Measurements from ENCODE around the gene TIMM17B. TPM values are rescaled to one million over a fixed set of nuclear protein-coding genes. Genes with fewer than 3 reads are reported as not detected.

Gene TIMM17B
- total RNA-seq: 10 to 100 TPM; 52.9 to 53.2 TPM

- H3K27ac Mint-ChIP-seq: peak within 1 kb of the TSS; percentile 97
- peaks cover 7% of the 10 kb centered on the region for H3K36me3 Mint-ChIP-seq
- peak; percentile 93 for DNase-seq
- H3K27me3 Mint-ChIP-seq: no peaks in the 10 kb centered on the region
- CTCF ChIA-PET: interaction anchor here (0.6 to 1.4 kb wide), 8 partner anchors 39 to 266 kb away, joined by 3 to 4 read pairs (median 3); no protein-coding TSS in a partner anchor
- no peaks in the 10 kb centered on the region for H3K9me3 Mint-ChIP-seq (ENCODE audit: low read depth)
- H3K4me3 Mint-ChIP-seq: peak within 1 kb of the TSS; percentile 80
- ATAC-seq: peak; percentile 90
- H3K4me1 Mint-ChIP-seq: peaks cover 22% of the 10 kb centered on the region
Observed at GRCh38 chrX:48897625-48898306, at the start of gene TIMM17B, which contains the start of gene PQBP1. TIMM17B (minus strand) TSS chrX:48897768; CDS start chrX:48897749, 19 bp downstream. PQBP1 (plus strand) TSS chrX:48897930; CDS start chrX:48898510, 580 bp downstream.

GRCh38 chrX:48945517-48946348 is 48.2 kb upstream of the TIMM17B start:
- Mint-ChIP-seq H3K4me3 (no peak overlapping the region), H3K27ac (peak overlapping the region; percentile 40), H3K4me1 (peaks cover 49% of the 10 kb centered on the region), H3K9me3 (ENCODE audit: low read depth) (no peaks in the 10 kb centered on the region), H3K27me3 (no peaks in the 10 kb centered on the region), H3K36me3 (peaks cover 25% of the 10 kb centered on the region)
- CTCF ChIA-PET: interaction anchor here (0.8 to 1.7 kb wide), 10 partner anchors 9 to 298 kb away, joined by 3 to 10 read pairs (median 4); partner anchors contain the start of genes PQBP1, SLC35A2 and TIMM17B
- DNase-seq (peak; percentile 66), ATAC-seq (peak; percentile 60)

- no peak for ATAC-seq
- CTCF ChIA-PET: interaction anchor here (0.6 to 1.2 kb wide), 3 partner anchors 23 to 294 kb away, joined by 3 to 4 read pairs (median 3); no protein-coding TSS in a partner anchor
- no peak for DNase-seq
- Mint-ChIP-seq H3K4me3 (no peak overlapping the region), H3K9me3 (ENCODE audit: low read depth) (no peaks in the 10 kb centered on the region), H3K27ac (peak overlapping the region; percentile 89), H3K36me3 (peaks cover 27% of the 10 kb centered on the region), H3K4me1 (peaks cover 68% of the 10 kb centered on the region), H3K27me3 (no peaks in the 10 kb centered on the region)
Observed at GRCh38 chrX:48942895-48943294, 45.3 kb upstream of the TIMM17B start.

- peaks cover 34% of the 10 kb centered on the region for H3K36me3 Mint-ChIP-seq
- peaks cover 80% of the 10 kb centered on the region for H3K4me1 Mint-ChIP-seq
- H3K4me3 Mint-ChIP-seq: peak overlapping the region; percentile 63
- DNase-seq (peak; percentile 75), ATAC-seq (no peak)
- H3K9me3 Mint-ChIP-seq (ENCODE audit: low read depth): no peaks in the 10 kb centered on the region
- CTCF ChIA-PET: interaction anchor here (1.2 to 2.9 kb wide), 6 partner anchors 8 to 203 kb away, joined by 3 to 10 read pairs (median 4); partner anchors contain the start of gene SLC35A2
- H3K27me3 Mint-ChIP-seq: no peaks in the 10 kb centered on the region
- peak overlapping the region; percentile 97 for H3K27ac Mint-ChIP-seq
Observed at GRCh38 chrX:48940404-48940955, 42.9 kb upstream of the TIMM17B start.

- Mint-ChIP-seq H3K27me3 (no peaks in the 10 kb centered on the region), H3K27ac (peak overlapping the region; percentile 97), H3K4me1 (peaks cover 88% of the 10 kb centered on the region), H3K4me3 (peak overlapping the region; percentile 63), H3K36me3 (peaks cover 42% of the 10 kb centered on the region), H3K9me3 (ENCODE audit: low read depth) (no peaks in the 10 kb centered on the region)
- DNase-seq (peak; percentile 58), ATAC-seq (peak; percentile 13)
- CTCF ChIA-PET: interaction anchor here (0.9 to 2.9 kb wide), 7 partner anchors 9 to 203 kb away, joined by 3 to 10 read pairs (median 4); partner anchors contain the start of genes PIM2 and SLC35A2
Observed at GRCh38 chrX:48939524-48940228, 42.1 kb upstream of the TIMM17B start.

GRCh38 chrX:48938721-48939425 is 41.3 kb upstream of the TIMM17B start:
- H3K27me3 Mint-ChIP-seq: no peaks in the 10 kb centered on the region
- CTCF ChIA-PET: interaction anchor here (0.6 to 2.9 kb wide), 7 partner anchors 14 to 1079 kb away, joined by 3 to 10 read pairs (median 3); partner anchors contain the start of genes PIM2 and SLC35A2
- no peaks in the 10 kb centered on the region for H3K9me3 Mint-ChIP-seq (ENCODE audit: low read depth)
- DNase-seq (peak; percentile 84), ATAC-seq (peak; percentile 20)
- peak overlapping the region; percentile 63 for H3K4me3 Mint-ChIP-seq
- peak overlapping the region; percentile 97 for H3K27ac Mint-ChIP-seq
- H3K36me3 Mint-ChIP-seq: peaks cover 49% of the 10 kb centered on the region
- H3K4me1 Mint-ChIP-seq: peaks cover 90% of the 10 kb centered on the region

- no peaks in the 10 kb centered on the region for H3K9me3 Mint-ChIP-seq (ENCODE audit: low read depth)
- H3K27ac Mint-ChIP-seq: peak overlapping the region; percentile 97
- ATAC-seq: peak; percentile 79
- CTCF ChIA-PET: interaction anchor here (0.7 to 2.2 kb wide), 11 partner anchors 9 to 310 kb away, joined by 3 to 11 read pairs (median 4); partner anchors contain the start of genes HDAC6, SLC35A2 and TIMM17B
- H3K27me3 Mint-ChIP-seq: no peaks in the 10 kb centered on the region
- peaks cover 79% of the 10 kb centered on the region for H3K4me1 Mint-ChIP-seq
- peak overlapping the region; percentile 51 for H3K4me3 Mint-ChIP-seq
- peaks cover 42% of the 10 kb centered on the region for H3K36me3 Mint-ChIP-seq
- peak; percentile 95 for DNase-seq
Observed at GRCh38 chrX:48937054-48937907, 39.7 kb upstream of the TIMM17B start.

GRCh38 chrX:48936429-48937053 is 39.0 kb upstream of the TIMM17B start:
- CTCF ChIA-PET: interaction anchor here (0.9 to 2.2 kb wide), 8 partner anchors 10 to 309 kb away, joined by 3 to 11 read pairs (median 6); partner anchors contain the start of genes HDAC6 and TIMM17B
- Mint-ChIP-seq H3K27me3 (no peaks in the 10 kb centered on the region), H3K4me1 (peaks cover 71% of the 10 kb centered on the region), H3K36me3 (peaks cover 39% of the 10 kb centered on the region), H3K27ac (peak overlapping the region; percentile 97), H3K9me3 (ENCODE audit: low read depth) (no peaks in the 10 kb centered on the region), H3K4me3 (peak overlapping the region; percentile 51)
- no peak for ATAC-seq
- DNase-seq: no peak

GRCh38 chrX:48935301-48935670 is 37.7 kb upstream of the TIMM17B start:
- CTCF ChIA-PET: no interaction called here
- H3K4me3 Mint-ChIP-seq: no peak overlapping the region

GRCh38 chrX:48934581-48935300 is 37.2 kb upstream of the TIMM17B start:
- H3K4me1 Mint-ChIP-seq: peaks cover 60% of the 10 kb centered on the region

More at GRCh38 chrX:48935301-48935670, 37.7 kb upstream of the TIMM17B start:
- no peaks in the 10 kb centered on the region for H3K9me3 Mint-ChIP-seq (ENCODE audit: low read depth)
- peaks cover 63% of the 10 kb centered on the region for H3K4me1 Mint-ChIP-seq
- peak overlapping the region; percentile 64 for H3K27ac Mint-ChIP-seq
- H3K27me3 Mint-ChIP-seq: no peaks in the 10 kb centered on the region
- DNase-seq (no peak), ATAC-seq (no peak)
- H3K36me3 Mint-ChIP-seq: peaks cover 36% of the 10 kb centered on the region

More at GRCh38 chrX:48934581-48935300, 37.2 kb upstream of the TIMM17B start:
- peaks cover 37% of the 10 kb centered on the region for H3K36me3 Mint-ChIP-seq
- H3K4me3 Mint-ChIP-seq: no peak overlapping the region
- ATAC-seq (no peak), DNase-seq (no peak)
- CTCF ChIA-PET: no interaction called here
- H3K27me3 Mint-ChIP-seq: no peaks in the 10 kb centered on the region
- H3K9me3 Mint-ChIP-seq (ENCODE audit: low read depth): no peaks in the 10 kb centered on the region
- H3K27ac Mint-ChIP-seq: peak overlapping the region; percentile 64

Measured in activated CD8-positive, alpha-beta memory T cell treated with anti-CD3 and anti-CD28 coated beads, Interleukin-2, amount 10 ng/mL, durations not matched to agents 7 days and 5 days (primary cell).